Stimulated activated CD8-positive, alpha-beta memory T cell treated with anti-CD3 and anti-CD28 coated beads, Interleukin-4, amount 100 ng/mL, for 48 hours (primary cell): ENCODE data around the gene SNRK.
"Not testable (repeated sequence)": the region's sequence is repeated elsewhere in the genome, so short reads cannot be mapped to it uniquely, and the experiment has no call there.

ENCODE experiments used
- DNase-seq: peaks from one replicate; pipeline ENCODE4 v3.0.0-alpha.2; 2020

The SNRK gene

DNA sequence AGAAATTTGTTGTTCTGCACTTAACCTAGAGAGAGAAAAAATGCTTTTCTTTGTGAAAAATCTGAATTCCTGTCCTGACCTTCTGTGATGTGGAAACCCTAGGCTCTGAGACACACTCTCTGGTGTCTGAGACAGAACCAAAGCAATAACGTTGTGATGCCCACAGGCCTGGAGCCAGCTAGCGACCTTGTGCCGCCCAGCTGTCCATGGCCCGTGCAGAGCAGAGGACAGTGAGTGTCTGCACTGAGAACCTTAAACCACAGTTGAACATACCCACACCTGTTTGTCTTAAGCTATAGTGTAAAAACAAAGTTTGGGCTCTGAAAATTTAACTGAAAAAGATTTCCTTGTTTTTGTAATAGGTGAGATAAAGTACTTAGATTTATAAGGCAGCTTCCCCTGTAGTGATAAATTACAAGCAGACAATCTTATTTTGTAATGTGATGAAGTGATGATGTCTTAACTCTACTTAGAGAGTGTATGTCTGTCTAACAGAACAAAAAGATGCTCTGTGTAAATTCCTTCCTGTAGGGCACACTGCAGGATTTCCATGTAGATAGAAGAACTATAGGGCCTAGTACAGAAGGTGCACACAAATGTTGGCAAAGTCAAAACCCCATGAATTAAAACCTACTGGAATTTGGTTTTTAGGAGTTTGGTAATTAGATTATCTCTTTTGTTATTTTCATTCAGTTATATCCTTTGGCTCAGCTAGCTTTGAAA lies 62.7 kb downstream of the SNRK start:
- no peak for DNase-seq

DNA sequence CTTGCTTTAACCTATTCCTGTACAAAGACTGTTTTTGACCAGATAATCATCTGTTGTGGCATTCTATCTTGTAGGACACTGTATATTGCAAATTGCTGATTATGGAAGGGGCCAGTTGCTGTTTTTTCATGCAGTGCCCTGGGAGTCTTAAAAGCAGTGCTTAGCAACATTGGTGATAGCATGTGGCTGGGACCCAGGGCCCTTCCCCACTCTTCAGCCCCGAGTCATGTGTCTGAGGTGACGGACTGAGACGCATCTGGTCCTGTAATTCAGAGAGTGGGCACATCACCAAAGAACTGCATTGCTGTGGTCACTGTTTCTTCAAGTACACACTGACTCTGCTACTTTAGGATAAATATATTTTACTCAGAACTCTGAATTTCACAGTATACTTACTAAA lies 63.4 kb downstream of the SNRK start:
- DNase-seq, result no peak

DNA sequence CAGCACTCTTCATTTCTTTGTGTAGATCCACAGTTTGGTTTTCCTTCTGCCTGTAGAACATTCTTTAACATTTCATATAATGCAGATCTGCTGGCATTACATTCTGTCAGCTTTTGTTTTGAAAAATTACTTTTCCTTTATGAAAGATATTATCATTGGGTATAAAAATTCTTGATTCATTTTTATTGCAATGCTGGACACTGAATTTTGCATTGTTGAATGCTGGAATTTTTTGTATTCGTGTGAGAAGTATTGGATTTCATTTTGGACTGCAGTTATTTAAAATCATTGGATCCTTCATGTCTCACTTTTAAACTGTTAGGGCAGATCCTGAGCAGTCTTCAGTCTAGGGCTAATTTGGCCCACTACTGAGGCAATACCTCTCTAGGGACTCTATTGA lies 67.1 kb downstream of the SNRK start:
- DNase-seq, result no peak

DNA sequence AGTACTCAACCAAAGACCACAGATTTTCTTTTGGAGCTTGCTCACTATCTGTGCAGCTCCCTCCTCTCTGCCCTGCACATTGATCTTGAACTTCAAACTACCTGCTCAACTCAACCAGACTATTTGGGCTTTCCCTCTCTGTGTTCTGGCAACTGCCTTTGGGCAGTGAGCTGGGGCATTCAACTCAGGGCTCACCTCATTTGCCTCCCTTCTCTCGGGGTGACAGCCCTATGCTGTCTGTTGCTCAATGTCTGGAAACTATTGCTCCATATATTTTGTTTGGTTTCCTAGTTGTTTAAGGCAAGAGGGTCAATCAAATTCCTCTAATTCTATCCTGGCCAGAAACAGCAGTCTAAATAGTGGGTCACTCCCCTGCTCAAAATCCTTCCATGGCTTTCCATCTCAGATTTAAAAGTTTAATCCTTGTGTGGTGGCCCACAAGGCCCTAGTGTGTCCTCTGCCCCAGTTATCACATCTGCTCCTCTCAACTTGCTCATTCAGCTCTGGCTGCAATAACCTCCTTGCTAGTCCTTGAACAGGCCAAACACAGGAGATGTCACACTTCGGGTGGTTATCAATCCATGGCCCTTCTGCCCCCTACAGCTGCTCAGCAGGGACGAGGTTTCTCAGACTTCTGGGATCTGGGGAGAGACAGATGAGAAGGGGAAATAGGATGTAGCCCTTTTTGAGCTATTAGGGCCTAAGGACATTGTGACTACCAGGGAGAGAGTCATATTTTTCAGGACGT lies 67.8 kb downstream of the SNRK start:
- DNase-seq, result no peak

DNA sequence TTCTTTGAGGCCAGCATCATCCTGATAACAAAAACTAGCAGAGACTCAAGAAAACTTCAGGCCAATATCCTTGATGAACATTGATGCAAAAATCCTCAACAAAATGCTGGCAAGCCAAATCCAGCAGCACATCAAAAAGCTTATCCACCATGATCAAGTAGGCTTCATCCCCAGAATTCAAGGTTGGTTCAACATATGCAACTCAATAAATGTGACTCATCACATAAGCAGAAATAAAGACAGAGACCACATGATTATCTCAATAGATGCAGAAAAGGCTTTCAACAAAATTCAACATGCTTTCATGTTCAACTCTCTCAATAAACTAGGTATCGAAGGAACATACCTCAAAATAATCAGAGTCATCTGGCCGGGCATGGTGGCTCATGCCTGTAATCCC lies 69.7 kb downstream of the SNRK start:
- not testable (repeated sequence) for DNase-seq

DNA sequence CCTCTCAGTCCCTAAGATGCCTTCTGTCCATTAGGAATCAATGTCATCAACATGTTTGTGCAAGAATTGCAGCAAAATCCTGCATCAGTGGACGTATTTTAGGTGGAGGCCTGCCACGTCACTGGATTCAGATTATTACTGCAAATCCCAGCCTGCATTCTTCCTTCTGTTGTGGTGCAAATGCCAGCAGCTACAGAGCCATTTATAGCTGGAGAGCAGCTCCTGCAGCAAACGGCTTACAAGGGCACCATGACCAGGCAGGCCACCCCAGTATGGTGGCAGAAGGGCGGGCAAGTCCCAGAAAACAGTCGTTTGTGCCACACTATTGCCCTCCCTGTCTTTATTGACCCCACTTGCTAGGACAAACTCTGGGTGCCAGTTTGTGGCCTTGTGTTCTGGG lies 74.7 kb downstream of the SNRK start:
- no peak for DNase-seq

DNA sequence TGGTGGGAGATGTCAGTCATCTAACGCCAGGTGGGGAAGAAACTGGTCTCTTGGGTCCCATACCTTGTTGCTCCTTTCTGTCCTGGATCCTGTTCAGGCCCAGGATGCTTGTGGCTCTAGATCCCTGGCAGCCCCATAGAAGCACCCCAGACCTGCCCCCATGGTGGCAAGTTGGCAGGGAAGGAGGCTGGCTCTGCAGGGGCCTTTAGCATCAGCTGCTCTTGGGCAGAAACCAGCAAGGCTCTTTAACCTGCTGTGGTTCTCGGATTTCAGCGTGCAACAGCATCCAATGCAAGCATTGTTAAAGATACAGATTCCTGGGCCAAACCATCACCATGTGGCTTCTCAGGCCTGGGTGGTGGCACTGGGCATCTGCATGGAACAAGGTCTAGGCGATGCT lies 75.8 kb downstream of the SNRK start:
- no peak for DNase-seq

DNA sequence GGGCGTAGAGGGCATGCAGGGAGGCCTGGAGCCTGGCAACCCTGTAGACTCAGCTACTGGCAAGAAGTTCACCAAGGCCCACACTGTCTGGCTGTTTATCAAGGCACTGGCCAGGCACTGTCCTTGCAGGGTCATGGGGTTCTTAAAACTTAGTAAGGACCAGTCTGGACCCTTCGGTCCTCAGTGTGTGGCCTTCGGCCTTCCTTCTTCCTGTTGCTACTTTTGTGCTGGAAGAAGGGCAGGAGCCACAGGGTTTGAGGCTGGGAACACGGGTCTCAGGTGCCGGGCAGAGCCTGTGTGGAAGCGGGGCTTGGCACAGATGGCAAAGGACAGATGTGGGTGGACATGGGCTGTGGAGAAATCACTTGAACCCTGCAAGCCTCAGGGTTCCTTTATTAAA lies 76.6 kb downstream of the SNRK start:
- no peak for DNase-seq

DNA sequence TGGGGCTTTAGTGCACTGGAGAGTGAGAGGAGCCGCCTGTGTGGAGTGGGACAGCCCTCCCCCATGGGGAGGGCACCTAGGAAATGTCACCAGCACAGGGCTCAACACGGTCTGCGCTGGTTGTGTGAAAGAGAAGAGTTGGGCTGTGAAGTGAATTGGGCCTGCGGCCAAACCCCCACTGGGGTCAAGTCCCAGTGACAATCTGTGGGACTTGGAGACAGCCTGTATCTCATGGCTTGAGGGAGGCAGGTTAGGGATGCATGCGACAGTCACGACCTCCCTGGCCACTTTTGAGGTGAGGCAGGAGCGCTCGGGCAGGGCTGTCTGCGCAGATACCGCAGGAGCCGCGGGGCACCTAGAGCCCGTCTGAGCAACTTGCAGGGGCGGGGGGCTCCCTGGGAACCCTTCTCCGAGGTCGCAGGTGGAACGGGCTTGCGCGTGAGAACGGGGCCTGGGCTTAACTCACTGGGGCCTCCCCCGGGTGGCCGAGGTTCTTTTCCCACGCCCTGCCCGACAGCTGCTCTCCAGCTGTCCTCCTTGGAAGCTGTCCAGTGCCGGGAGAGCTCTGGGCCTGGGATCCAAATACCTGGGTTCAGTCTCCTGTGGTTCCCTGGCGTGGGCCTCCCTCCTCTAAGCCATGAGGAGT lies 77.4 kb downstream of the SNRK start:
- DNase-seq, result no peak

DNA sequence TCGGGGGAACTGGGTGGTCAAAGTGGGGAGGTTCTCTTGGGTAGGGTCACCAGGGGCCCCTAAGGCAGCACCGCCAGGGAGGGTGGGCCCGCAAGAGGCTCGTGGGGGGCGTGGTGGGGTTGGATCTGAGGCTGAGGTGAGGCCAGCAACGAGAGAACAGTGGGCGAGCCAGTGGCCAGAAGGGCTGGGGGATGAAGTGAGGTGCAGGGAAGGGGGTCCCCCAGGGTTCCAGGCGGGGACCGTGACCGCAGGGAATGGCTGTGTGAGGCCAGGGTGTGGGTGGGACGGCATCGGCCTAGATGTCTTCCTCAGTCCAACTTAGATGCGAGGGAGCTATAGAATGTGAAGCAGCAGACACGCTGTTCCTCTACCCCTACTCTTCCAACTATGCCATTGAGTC lies 78.2 kb downstream of the SNRK start:
- no peak for DNase-seq

DNA sequence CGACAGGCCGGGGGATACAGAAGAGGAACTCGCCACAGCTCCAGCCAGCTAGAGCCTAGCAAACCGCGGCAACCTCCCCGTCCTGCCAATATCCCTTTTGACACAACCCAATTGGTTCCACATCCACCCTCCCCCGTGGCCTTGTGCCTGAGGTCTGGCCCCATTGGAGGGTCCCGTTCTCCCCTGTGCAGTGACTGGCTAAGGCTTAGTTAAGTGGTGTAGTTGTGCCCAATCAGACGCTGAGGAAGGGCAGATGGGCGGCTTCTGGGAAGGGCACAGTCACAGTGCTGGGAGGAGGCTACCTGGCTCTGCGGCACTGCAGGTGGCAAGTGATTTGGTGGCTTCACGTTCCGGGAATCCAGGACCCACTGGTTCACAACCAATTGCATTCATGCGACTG lies 78.6 kb downstream of the SNRK start:
- DNase-seq, result no peak

DNA sequence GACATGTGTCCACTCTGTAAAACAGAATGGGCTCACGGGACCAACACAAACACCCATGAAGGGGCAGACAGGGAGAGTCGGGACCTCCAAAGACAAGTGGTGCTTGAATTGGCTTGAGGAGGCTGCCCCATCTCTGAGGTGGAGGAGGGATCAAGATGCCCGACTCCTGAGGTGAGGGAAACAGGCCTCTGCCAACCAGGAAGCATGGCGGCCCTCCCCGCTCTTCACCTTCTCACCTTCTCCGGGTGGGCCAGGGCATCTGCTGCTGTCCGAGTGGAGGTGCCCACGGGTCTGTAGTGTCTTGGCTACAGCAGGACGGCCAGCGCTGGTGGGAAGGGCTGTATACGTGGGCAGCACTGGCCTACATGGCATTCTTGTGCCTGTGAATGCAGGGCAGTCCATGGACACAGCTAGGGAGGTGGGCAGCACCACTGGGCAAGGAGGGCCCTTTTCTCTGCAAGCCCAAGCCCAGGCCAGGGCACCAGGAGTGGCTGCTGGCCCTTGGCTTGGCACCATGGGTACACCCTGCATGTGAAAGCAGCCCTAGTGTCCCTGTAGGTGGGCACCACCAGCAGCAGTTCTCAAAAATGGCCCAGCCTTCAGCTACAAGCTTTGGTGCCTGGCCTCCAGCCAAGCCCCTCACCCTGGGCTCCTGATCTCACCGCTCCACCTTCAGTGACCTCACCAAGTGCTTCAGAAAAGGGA lies 79.4 kb downstream of the SNRK start:
- DNase-seq, result no peak

DNA sequence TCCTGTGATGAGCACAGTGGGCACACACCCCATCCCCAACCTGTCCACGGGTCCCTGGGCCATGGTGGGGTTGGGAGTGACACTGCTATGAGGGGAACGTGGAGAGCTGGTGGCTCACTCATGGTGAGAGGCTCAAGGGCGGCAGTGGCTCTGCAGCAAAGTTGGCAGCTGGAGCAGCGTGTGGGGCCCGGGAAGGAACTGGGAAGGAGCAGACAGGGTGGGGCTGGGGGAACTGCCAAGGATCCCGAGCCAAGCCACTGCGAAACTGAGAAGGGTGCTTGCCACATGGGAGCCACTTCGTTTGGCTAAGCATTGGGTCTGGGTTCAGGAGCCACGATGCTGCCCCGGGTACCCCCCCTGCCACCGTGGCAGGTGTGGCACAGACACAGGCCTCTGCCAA lies 80.1 kb downstream of the SNRK start:
- DNase-seq, result no peak

DNA sequence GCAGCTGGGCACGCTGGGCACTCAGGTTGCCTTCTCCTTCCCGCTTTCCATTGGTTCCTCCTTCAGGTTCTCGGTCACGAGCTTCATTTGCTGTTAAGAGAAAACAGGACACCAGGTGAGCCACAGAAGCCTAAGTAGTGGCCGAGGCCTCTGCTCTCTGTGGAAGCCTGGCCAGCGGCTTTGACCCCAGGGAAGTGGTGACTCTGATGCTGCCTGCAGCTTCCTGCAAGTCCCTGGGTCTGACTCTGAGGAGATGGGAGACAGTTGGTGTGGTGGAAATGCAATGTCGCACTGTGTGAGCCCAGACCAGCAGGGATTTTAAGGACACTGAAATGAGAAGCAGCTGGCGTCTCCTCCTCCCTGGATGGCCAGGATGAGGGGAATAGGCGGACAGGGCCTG lies 80.5 kb downstream of the SNRK start:
- no peak for DNase-seq

DNA sequence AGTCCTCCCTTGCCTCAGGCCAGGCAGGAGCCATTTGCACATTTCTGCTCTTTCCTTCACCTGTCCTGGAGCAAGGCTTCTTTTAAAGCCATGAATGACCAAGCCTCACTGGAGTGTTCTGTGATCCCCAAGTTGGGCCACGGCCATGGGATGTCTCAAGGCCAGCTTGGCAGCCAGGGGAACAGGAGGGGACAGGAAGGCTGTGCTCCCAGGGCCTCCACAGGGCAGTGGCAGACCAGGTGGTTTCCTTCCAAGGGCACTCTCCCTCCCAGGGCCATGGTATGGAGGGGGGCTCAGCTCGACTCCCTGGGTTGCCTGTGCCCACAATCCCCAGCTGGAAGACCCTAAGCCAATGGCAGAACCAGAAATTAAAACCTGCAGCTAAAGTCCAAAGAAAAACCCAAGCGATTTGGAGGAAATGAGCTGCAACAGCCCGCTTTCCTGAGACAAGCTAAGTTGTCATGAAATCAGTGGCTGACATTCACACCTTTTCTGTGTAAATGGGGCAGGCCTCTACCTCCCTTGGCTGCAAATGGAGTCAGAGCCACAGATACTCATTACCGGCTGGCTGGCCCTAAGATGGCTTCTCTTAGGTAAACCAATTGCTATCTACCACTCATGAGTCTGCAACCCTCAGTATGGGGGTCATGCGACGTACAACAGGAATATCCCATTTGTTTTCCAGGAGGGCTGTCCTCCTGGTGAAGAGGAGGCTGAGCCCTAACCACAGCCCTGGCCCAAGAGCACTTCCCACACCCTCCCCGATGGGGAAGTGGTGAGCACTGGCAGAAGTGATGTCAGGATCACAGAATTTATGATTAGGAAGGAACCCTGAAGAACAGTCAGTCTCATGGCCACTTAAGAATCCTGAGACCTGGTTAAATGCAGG lies 83.3 kb downstream of the SNRK start:
- DNase-seq, result no peak

DNA sequence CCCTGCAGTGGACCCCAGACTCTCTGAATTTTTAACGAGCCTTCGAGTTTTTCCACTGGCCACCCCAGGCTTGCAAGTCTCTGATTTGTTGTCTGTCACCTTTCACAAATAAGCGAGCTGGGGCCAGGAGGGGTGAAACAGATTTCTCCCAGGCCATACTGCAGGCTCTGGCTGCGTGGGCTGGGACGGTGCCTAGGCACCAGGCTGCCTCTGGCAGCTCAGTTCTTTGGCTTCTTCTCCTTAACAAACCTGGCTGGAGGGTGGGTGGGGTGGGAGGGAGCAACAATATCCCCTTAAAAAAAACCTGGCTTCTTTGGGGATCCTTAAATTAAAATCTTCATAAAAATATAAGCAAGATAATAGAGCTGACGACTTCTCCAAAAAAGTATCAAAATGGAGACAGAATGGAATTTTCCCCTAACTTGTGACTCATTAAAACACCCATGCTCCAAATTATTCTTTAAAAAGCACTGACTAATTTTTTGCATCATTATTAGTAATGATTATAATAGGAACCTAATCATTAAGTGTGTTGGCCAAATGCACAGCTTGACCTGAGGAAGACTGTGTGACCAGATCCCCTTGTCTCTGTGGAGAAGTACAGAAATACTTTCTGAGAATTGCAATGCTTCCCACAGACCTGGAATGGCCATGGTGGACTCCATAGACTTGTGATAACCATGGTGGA lies 84.1 kb downstream of the SNRK start:
- no peak for DNase-seq

DNA sequence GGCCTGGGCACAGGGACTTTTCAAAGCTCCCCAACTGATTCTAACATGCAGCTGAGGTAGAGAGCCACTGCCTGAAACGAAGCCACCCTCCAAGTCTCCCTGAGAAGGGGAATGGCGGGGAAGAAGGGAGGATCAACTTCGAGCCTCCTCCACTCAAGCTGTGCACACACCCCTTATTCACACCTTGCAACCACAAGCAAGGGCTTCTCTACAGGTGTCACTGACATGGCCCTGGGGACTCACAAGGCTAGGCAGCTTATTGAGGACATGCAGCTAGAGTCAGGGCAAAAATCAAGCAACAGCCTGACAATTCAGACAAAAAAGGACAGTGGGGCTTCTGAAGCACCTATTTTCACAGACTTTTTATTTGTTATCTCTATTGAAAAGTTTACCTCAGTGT lies 85.2 kb downstream of the SNRK start:
- DNase-seq, result no peak

DNA sequence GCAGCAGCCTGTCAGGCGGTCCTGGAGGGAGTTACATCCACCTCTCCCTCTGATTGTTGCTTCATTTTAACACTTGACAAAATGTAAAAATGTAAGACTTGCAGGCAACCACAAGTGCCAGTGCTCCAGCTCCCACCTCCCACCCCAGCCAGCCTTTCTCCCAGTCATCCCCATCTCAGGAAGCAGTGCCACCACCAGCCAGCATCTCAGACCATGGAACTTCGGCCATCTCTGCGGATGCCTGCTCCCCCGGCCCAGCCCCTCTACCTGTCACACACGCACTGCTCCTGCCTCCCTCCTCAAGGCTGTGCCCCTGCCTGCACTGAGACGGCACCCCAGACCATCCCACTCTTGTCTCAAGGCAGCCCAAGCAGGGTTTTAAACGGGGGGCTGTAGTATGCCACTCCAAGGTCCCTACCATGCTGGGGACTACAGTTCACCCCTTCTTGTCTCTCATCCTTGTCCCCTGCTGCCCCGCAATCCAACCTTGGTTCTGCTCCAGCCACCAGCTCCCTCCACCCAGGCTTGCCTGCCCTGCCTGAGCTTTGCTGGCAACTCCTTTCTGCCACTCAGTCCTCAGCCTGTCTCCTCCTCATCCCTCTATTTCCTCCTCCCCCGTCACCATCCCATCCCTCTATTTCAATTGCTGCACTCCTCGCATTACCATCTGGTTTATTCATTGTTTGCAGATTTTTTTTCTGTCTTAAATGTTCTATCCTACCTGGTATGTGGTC lies 85.8 kb downstream of the SNRK start:
- DNase-seq, result no peak

DNA sequence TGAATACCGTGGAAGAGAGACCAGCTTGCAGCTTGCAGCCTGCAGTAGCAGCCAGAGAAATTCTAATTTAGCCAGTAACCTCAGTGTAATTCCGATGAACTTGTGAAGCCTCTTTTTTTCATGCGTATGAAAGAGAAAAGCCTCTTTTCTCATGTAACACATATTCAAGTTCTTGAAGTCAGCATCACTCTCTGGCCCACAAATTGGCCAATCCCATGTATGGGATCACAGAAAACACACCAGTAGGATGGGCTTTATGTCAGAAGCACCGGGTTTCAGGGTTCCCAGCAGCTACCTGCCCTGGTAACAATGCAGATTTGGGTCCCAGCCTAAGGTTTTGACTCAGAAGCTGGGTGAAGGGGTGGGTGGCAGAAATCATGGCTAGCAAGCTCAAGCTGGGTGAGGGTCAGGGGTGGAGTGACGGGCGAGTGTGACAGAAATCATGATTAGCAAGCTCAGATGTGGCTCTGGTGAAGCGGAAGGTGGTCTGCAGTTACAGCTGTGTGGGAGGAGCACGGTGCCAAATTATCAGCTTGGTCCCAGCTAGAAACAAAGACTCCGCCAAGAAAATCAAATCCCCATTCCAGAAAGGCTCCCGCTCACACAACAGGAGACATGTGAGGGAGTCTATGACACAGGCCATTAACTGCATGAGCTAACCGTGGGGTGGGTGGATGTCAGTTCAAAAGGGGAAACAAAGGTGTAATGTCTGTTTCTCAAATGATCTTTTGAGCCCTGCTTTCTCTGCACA lies 86.6 kb downstream of the SNRK start:
- no peak for DNase-seq

DNA sequence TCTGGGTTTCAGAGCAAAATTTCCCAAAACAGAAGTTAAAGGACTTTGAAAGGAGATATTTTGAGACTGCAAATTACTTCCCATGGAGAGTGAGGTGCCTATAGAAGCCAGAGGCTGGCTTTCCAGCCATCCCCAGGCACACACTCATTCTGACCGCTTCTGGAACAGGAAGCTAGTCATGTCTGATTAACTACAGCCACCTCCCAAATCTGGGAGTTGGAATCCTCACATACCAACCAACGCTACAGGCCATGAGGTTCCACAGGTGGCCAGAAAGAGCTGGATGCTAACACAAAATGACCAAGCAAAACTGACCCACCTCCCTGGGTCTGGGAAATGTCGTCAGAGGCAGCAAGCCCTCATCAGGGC lies 87.2 kb downstream of the SNRK start:
- no peak for DNase-seq
